Esophagus muscularis mucosa (tissue), 4 donors: ENCODE data around the gene SOCS7.

ENCODE experiments used
- CTCF ChIP-seq, 3 experiments: fragments of 200-600 bp in 2 of 3; fragments of 450-650 bp in 1 of 3; sonication (generic) in 2 of 3; IDR thresholded peaks; one replicate each; pipeline ENCODE4 v1.5.1; 2017 to 2019; ENCODE audit warnings: antibody characterized with exemption in 3 of 3, mild to moderate bottlenecking in 2 of 3, moderate library complexity in 1 of 3
- EP300 ChIP-seq: sonication (generic); formaldehyde crosslinking; IDR thresholded peaks from one replicate; pipeline ENCODE4 v1.6.1; 2017; ENCODE audit warnings: antibody characterized with exemption
- POLR2A ChIP-seq: fragments of 450-650 bp; IDR thresholded peaks from one replicate; pipeline ENCODE4 v1.6.1; 2017; ENCODE audit warnings: antibody characterized with exemption, moderate library complexity, mild to moderate bottlenecking, low read depth
- POLR2AphosphoS5 ChIP-seq, 2 donors: sonication (generic); formaldehyde crosslinking; IDR thresholded peaks; one replicate each; pipeline ENCODE4 v1.6.1; 2017; ENCODE audit warnings: antibody characterized with exemption in 2 of 2

GRCh38 chr17:38342886-38343607, 8.6 kb upstream of the SOCS7 start:
- no peak for TF ChIP-seq POLR2A
- TF ChIP-seq CTCF (IDR thresholded peaks at IDR 0.05), result no peak
- no peak for TF ChIP-seq EP300
- TF ChIP-seq POLR2AphosphoS5 (IDR thresholded peaks at IDR 0.05), result no peak
